K562 (cell line): ENCODE measurements around the gene MSH2.

ENCODE experiments used
- CBFA2T2 ChIP-seq: fragments of 450-650 bp; conservative IDR thresholded peaks from 2 replicates; pipeline ENCODE4 v1.6.1; 2017; ENCODE audit warnings: mild to moderate bottlenecking
- CCAR2 ChIP-seq: fragments of 200-400 bp; formaldehyde crosslinking; IDR thresholded peaks from 2 replicates; pipeline ENCODE4 v1.6.1; 2017; ENCODE audit warnings: mild to moderate bottlenecking, low read depth, low read length
- CEBPB ChIP-seq: fragments of 450-650 bp; IDR thresholded peaks from 2 replicates; pipeline ENCODE4 v1.6.1; 2016; ENCODE audit warnings: missing genetic modification characterization, missing compliant biosample characterization
- E2F5 ChIP-seq: sonication (generic); formaldehyde crosslinking; IDR thresholded peaks from 2 replicates; pipeline ENCODE4 v1.8.0; 2022; ENCODE audit warnings: mild to moderate bottlenecking, missing genetic modification reagents
- EZH2 ChIP-seq: IDR thresholded peaks from 2 replicates; pipeline ENCODE4 v1.6.1; 2012; ENCODE audit warnings: low read depth, mild to moderate bottlenecking, inconsistent platforms, low read length, borderline replicate concordance
- FOXJ3 ChIP-seq: sonication (generic); formaldehyde crosslinking; IDR thresholded peaks from 2 replicates; pipeline ENCODE4 v1.4.0; 2020; ENCODE audit warnings: mild to moderate bottlenecking, missing genetic modification reagents
- GATAD2A ChIP-seq: fragments of 450-650 bp; IDR thresholded peaks from 2 replicates; pipeline ENCODE4 v1.6.1; 2017
- HCFC1 ChIP-seq: IDR thresholded peaks from 2 replicates; pipeline ENCODE4 v1.6.1; 2012; ENCODE audit warnings: low read depth, low read length, improper control_type of control experiment
- KDM1A ChIP-seq, 2 experiments: fragments of 450-650 bp; IDR thresholded peaks; 2 replicates each; pipeline ENCODE4 v1.6.1; 2016; ENCODE audit warnings: mild to moderate bottlenecking in 2 of 2
- TAF1 ChIP-seq: IDR thresholded peaks from 2 replicates; pipeline ENCODE4 v1.6.1; 2011; ENCODE audit warnings: mild to moderate bottlenecking, low read length, moderate library complexity; ENCODE audit not compliant: insufficient read depth, control insufficient read depth, severe bottlenecking; ENCODE audit errors: extremely low read depth
- ZNF766 ChIP-seq: fragments of 200-800 bp; sonication (Bioruptor generic); conservative IDR thresholded peaks from 2 replicates; pipeline ENCODE4 v1.6.1; 2016; ENCODE audit warnings: missing genetic modification characterization, missing compliant biosample characterization
- TF ChIP-seq, protein P1 (sequence below): sonication (generic); formaldehyde crosslinking; IDR thresholded peaks from 2 replicates; pipeline ENCODE4 v1.9.0; 2022; ENCODE audit warnings: mild to moderate bottlenecking, missing genetic modification reagents
- TF ChIP-seq, protein P2 (sequence below), 3 experiments: IDR thresholded peaks in 2 of 3; conservative IDR thresholded peaks in 1 of 3; 2 replicates each; pipeline ENCODE4 v1.5.1; 2011 to 2012; ENCODE audit warnings: low read length in 3 of 3, mild to moderate bottlenecking in 3 of 3, control low read depth in 2 of 3, improper control_type of control experiment in 1 of 3, inconsistent platforms in 1 of 3, low read depth in 1 of 3, mixed read lengths in 1 of 3, moderate library complexity in 1 of 3; ENCODE audit not compliant: insufficient read depth in 2 of 3
- TF ChIP-seq, protein P3 (sequence below): sonication (generic); formaldehyde crosslinking; IDR thresholded peaks from 2 replicates; pipeline ENCODE4 v1.8.0; 2022; ENCODE audit warnings: mild to moderate bottlenecking, missing genetic modification reagents, borderline replicate concordance

DNA sequence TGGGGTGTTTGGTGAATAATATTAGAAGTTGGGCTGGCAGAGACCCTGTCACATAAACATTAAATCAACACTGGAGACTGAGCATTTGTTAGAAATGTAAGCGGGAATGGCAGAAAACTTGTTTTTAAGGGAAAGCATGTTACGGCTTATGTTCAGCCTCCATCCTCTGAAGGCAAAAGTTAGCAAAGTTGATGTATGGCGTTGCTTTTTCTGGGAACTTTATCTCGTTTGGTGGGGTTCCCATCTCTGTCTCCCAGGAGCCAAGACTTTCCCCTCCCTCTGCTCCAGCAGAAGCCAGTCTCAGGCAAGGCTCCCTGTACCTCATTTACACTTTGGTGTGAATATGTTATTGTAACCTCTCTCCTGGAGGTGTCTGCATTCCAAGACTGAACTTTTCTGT lies 105.1 kb downstream of the MSH2 start:
- no peak for TF ChIP-seq CBFA2T2
- no peak for TF ChIP-seq CCAR2
- TF ChIP-seq GATAD2A = no peak
- TF ChIP-seq, protein P1, sequence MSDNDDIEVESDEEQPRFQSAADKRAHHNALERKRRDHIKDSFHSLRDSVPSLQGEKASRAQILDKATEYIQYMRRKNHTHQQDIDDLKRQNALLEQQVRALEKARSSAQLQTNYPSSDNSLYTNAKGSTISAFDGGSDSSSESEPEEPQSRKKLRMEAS = no peak
- no peak for TF ChIP-seq HCFC1
- TF ChIP-seq TAF1 = no peak
- TF ChIP-seq, protein P2, sequence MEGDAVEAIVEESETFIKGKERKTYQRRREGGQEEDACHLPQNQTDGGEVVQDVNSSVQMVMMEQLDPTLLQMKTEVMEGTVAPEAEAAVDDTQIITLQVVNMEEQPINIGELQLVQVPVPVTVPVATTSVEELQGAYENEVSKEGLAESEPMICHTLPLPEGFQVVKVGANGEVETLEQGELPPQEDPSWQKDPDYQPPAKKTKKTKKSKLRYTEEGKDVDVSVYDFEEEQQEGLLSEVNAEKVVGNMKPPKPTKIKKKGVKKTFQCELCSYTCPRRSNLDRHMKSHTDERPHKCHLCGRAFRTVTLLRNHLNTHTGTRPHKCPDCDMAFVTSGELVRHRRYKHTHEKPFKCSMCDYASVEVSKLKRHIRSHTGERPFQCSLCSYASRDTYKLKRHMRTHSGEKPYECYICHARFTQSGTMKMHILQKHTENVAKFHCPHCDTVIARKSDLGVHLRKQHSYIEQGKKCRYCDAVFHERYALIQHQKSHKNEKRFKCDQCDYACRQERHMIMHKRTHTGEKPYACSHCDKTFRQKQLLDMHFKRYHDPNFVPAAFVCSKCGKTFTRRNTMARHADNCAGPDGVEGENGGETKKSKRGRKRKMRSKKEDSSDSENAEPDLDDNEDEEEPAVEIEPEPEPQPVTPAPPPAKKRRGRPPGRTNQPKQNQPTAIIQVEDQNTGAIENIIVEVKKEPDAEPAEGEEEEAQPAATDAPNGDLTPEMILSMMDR (IDR thresholded peaks at IDR 0.05 in 2 of 3, conservative IDR thresholded peaks at IDR 0.05 in 1 of 3; ENCODE audit: insufficient read depth in 2 of 3, low read depth in 1 of 3, low read length in 3 of 3) = no peak
- no peak for TF ChIP-seq E2F5 (CRISPR knock-in tag)
- TF ChIP-seq EZH2 = no peak
- TF ChIP-seq FOXJ3 = no peak
- TF ChIP-seq ZNF766 = no peak
- TF ChIP-seq KDM1A (IDR thresholded peaks at IDR 0.05) = no peak
- TF ChIP-seq, protein P3, sequence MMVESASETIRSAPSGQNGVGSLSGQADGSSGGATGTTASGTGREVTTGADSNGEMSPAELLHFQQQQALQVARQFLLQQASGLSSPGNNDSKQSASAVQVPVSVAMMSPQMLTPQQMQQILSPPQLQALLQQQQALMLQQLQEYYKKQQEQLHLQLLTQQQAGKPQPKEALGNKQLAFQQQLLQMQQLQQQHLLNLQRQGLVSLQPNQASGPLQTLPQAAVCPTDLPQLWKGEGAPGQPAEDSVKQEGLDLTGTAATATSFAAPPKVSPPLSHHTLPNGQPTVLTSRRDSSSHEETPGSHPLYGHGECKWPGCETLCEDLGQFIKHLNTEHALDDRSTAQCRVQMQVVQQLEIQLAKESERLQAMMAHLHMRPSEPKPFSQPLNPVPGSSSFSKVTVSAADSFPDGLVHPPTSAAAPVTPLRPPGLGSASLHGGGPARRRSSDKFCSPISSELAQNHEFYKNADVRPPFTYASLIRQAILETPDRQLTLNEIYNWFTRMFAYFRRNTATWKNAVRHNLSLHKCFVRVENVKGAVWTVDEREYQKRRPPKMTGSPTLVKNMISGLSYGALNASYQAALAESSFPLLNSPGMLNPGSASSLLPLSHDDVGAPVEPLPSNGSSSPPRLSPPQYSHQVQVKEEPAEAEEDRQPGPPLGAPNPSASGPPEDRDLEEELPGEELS = no peak
- no peak for TF ChIP-seq CEBPB (tag)
